Gastroesophageal sphincter (tissue), 3 donors: ENCODE measurements around the gene IGHMBP2.

ENCODE experiments used
- EP300 ChIP-seq: sonication (generic); formaldehyde crosslinking; IDR thresholded peaks from one replicate; pipeline ENCODE4 v1.6.1; 2017; ENCODE audit warnings: antibody characterized with exemption, mild to moderate bottlenecking
- POLR2A ChIP-seq, 2 donors: fragments of 450-650 bp; IDR thresholded peaks; one replicate each; pipeline ENCODE4 v1.6.1; 2017; ENCODE audit warnings: antibody characterized with exemption in 2 of 2, mild to moderate bottlenecking in 2 of 2, moderate library complexity in 1 of 2
- TF ChIP-seq, protein P1 (sequence below), 4 experiments: fragments of 200-600 bp in 2 of 4; fragments of 450-650 bp in 2 of 4; sonication (generic) in 1 of 4; IDR thresholded peaks; one replicate each; pipeline ENCODE4 v1.5.1; 2017 to 2019; ENCODE audit warnings: antibody characterized with exemption in 4 of 4, mild to moderate bottlenecking in 2 of 4, moderate library complexity in 2 of 4

DNA sequence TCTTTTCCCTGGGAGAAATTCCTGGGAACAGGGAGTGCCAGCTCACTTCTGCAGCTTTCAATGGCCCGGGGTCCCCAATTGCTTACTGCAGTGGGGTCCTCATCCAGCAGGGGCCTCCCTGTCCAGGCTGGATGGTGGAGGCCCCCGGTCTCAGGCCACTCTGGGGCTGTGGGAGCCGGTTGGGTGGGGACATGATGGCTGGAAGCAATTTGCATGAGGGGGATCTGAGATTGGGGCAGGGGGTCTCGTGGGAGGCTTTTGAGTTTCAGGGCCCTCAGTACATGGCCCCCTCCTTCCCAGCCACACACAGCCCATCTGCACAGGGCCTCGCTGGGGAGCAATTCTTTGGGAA lies 51.9 kb downstream of the IGHMBP2 start:
- TF ChIP-seq, protein P1, sequence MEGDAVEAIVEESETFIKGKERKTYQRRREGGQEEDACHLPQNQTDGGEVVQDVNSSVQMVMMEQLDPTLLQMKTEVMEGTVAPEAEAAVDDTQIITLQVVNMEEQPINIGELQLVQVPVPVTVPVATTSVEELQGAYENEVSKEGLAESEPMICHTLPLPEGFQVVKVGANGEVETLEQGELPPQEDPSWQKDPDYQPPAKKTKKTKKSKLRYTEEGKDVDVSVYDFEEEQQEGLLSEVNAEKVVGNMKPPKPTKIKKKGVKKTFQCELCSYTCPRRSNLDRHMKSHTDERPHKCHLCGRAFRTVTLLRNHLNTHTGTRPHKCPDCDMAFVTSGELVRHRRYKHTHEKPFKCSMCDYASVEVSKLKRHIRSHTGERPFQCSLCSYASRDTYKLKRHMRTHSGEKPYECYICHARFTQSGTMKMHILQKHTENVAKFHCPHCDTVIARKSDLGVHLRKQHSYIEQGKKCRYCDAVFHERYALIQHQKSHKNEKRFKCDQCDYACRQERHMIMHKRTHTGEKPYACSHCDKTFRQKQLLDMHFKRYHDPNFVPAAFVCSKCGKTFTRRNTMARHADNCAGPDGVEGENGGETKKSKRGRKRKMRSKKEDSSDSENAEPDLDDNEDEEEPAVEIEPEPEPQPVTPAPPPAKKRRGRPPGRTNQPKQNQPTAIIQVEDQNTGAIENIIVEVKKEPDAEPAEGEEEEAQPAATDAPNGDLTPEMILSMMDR (IDR thresholded peaks at IDR 0.05): no peak
- no peak for TF ChIP-seq POLR2A (IDR thresholded peaks at IDR 0.05)
- TF ChIP-seq EP300: no peak
